Activated T-cell treated with anti-CD3 and anti-CD28 coated beads, Interleukin-2, amount 50 U/mL, for 48 hours (primary cell): ENCODE results near the gene CSNK1G2.

Source experiments
- DNase-seq, 2 experiments: peaks; one replicate each; pipeline ENCODE4 v3.0.0-alpha.2; 2020

CSNK1G2 gene

GRCh38 chr19:1920644-1921043 is 20.3 kb upstream of the CSNK1G2 start:
- no peak for DNase-seq

- DNase-seq: no peak
These were observed 19.6 kb upstream of the CSNK1G2 start for GRCh38 chr19:1921326-1921725.

- no peak for DNase-seq
These were observed 19.1 kb upstream of the CSNK1G2 start for GRCh38 chr19:1921825-1922224.

- no peak for DNase-seq
These were observed 18.2 kb upstream of the CSNK1G2 start for GRCh38 chr19:1922803-1923202.

- DNase-seq: peak; percentile 60
These were observed 17.7 kb upstream of the CSNK1G2 start for GRCh38 chr19:1923319-1923718.

- no peak for DNase-seq
These were observed 16.5 kb upstream of the CSNK1G2 start for GRCh38 chr19:1924320-1924961.

GRCh38 chr19:1925544-1925943 is 15.4 kb upstream of the CSNK1G2 start:
- DNase-seq: no peak

GRCh38 chr19:1929021-1929742 is 11.8 kb upstream of the CSNK1G2 start:
- peak; percentile 92 to 93 for DNase-seq

GRCh38 chr19:1931445-1931844 is 9.5 kb upstream of the CSNK1G2 start:
- no peak for DNase-seq

- no peak for DNase-seq
These were observed 8.6 kb upstream of the CSNK1G2 start for GRCh38 chr19:1932395-1932794.

- no peak for DNase-seq
These were observed 7.7 kb upstream of the CSNK1G2 start for GRCh38 chr19:1933244-1933643.

GRCh38 chr19:1933942-1934341 is 7.0 kb upstream of the CSNK1G2 start:
- no peak for DNase-seq

- DNase-seq: peak; percentile 30 to 37
These were observed 5.3 kb upstream of the CSNK1G2 start for GRCh38 chr19:1935484-1936208.

- DNase-seq: no peak
These were observed 4.5 kb upstream of the CSNK1G2 start for GRCh38 chr19:1936430-1936829.

GRCh38 chr19:1936916-1937610 is 3.9 kb upstream of the CSNK1G2 start:
- no peak for DNase-seq

GRCh38 chr19:1938071-1938470 is 2.9 kb upstream of the CSNK1G2 start:
- no peak for DNase-seq

GRCh38 chr19:1942078-1942933 is 1.3 kb downstream of the CSNK1G2 start:
- peak; percentile 80 to 84 for DNase-seq

GRCh38 chr19:1942934-1943555 is 2.1 kb downstream of the CSNK1G2 start:
- DNase-seq: no peak

- DNase-seq: no peak
These were observed 2.7 kb downstream of the CSNK1G2 start for GRCh38 chr19:1943661-1944087.

GRCh38 chr19:1944088-1944915 is 3.3 kb downstream of the CSNK1G2 start:
- no peak for DNase-seq
